ENCODE results near the gene DOCK1.

GRCh38 chr10:127458016-127458810 is 553.0 kb downstream of the DOCK1 start:
- no peak for TF ChIP-seq CTCF (IDR thresholded peaks at IDR 0.05)
- no peak for TF ChIP-seq ZFX (IDR thresholded peaks at IDR 0.05; ENCODE audit: borderline replicate concordance)

Data from 22Rv1 (cell line).